Right lung (tissue), 10 donors: ENCODE data around the gene TBCE. TPM values are rescaled to one million over a fixed set of nuclear protein-coding genes. Genes with fewer than 3 reads are reported as not detected.

Experiments used
- DNase-seq, 2 donors: peaks; one replicate each; pipeline ENCODE4 v3.0.0-alpha.2; 2013
- long read RNA-seq, 8 donors: transcript quantifications; one replicate each; lab custom pipeline, GENCODE V29; 2026
- polyA plus RNA-seq, 5 donors: library from polyadenylated mRNA; unstranded; fragments of 120-200 nt; gene quantifications; one replicate each; pipeline versions ENCODE4 v1.2.1 to v1.2.3, GENCODE V29; 2013; ENCODE audit warnings: inconsistent platforms in 1 of 5, low replicate concordance in 1 of 5; ENCODE audit not compliant: insufficient read length in 5 of 5, insufficient read depth in 1 of 5

Gene TBCE
- polyA plus RNA-seq, result 10 to 100 TPM; 49.0 to 65.1 (median 55.2) TPM
- long read RNA-seq, donor 1, full-length matches to known transcripts, result 8 of 8 reads
- long read RNA-seq, donor 1, partial matches to known transcripts, result 0 of 8 reads
- long read RNA-seq, donor 1, other reads (novel, unspliced or antisense), result 0 of 8 reads
- long read RNA-seq, donor 2, partial matches to known transcripts, result 0 of 2 reads
- long read RNA-seq, donor 2, other reads (novel, unspliced or antisense), result 0 of 2 reads
- long read RNA-seq, donor 3, full-length matches to known transcripts, result 5 of 5 reads
- long read RNA-seq, donor 3, partial matches to known transcripts, result 0 of 5 reads
- long read RNA-seq, donor 3, other reads (novel, unspliced or antisense), result 0 of 5 reads
- long read RNA-seq, donor 4, partial matches to known transcripts, result 0 of 4 reads
- long read RNA-seq, donor 4, other reads (novel, unspliced or antisense), result 0 of 4 reads
- long read RNA-seq, donor 5, full-length matches to known transcripts, result 7 of 7 reads
- long read RNA-seq, donor 5, partial matches to known transcripts, result 0 of 7 reads
- long read RNA-seq, donor 5, other reads (novel, unspliced or antisense), result 0 of 7 reads
- long read RNA-seq, donor 6, full-length matches to known transcripts, result 4 of 4 reads
- long read RNA-seq, donor 6, partial matches to known transcripts, result 0 of 4 reads
- long read RNA-seq, donor 6, other reads (novel, unspliced or antisense), result 0 of 4 reads
- long read RNA-seq, donor 7, full-length matches to known transcripts, result 3 of 3 reads
- long read RNA-seq, donor 7, partial matches to known transcripts, result 0 of 3 reads
- long read RNA-seq, donor 7, other reads (novel, unspliced or antisense), result 0 of 3 reads
- long read RNA-seq, donor 8, full-length matches to known transcripts, result 3 of 3 reads
- long read RNA-seq, donor 8, partial matches to known transcripts, result 0 of 3 reads
- long read RNA-seq, donor 8, other reads (novel, unspliced or antisense), result 0 of 3 reads

DNA sequence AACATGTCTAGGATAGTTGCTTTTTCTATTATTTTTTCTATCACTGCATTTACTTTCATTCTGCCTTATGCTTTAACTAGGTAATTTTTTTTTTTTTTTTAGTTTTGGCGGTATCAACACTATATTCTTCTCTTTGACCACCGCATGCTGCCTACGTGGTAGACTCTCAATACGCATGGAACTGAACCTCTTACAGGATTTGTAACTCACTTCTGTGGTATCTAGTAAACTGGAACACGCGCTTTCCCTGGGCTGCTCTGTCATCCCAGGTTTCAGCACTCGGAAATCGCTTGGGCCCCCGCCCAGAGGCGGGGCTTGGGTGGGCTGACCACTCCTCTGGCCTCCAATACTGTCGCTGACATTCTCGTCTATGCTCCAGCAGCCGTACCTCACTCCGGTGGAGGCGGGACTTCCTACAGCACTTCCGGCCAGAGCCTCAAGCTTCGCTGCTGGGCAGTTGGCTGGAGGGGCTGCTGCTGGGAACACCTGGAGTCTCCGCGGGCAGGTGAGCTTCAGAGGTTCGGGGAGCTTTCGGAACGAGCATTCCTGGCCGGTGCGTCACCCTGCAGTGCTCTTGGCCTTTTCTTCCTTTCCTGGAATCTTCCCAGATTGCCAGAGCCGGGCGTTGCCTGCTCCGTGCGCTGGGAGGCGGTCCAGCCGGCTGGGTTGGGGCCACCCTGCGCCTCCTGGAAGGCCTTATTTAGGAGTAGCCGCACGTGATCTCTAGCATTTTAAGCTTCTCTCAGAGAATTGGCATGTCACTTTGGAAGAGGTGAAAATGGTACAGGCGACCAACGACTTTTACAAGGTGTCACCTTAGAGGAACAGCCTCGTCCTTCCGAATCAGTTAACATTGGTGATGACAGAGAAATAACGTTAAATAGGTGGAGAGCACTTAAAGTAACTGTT is at the start of gene TBCE:
Gene TBCE (plus strand): TSS at position 428 of the 909 bp plus-strand sequence. CDS start 12,623 bp downstream, outside the sequence.
- peak; percentile 94 to 96 for DNase-seq

DNA sequence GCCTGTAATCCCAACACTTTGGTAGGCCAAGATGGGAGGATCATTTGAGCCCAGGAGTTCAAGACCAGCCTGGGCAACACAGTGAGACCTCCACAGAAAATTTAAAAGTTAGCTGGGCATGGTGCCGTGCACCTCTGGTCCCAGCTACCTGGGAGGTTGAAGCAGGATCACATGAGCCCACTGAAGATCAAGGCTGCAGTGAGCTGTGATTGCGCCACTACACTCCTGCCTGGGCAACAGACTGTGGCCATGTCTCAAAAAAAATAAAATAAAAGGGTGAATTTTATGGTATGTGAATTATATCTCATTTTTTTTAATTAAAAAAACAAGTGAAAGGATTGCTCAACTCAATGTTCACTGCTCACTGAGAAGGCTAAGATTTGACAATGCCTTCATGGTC is 48.0 kb upstream of the TBCE start:
- no peak for DNase-seq

DNA sequence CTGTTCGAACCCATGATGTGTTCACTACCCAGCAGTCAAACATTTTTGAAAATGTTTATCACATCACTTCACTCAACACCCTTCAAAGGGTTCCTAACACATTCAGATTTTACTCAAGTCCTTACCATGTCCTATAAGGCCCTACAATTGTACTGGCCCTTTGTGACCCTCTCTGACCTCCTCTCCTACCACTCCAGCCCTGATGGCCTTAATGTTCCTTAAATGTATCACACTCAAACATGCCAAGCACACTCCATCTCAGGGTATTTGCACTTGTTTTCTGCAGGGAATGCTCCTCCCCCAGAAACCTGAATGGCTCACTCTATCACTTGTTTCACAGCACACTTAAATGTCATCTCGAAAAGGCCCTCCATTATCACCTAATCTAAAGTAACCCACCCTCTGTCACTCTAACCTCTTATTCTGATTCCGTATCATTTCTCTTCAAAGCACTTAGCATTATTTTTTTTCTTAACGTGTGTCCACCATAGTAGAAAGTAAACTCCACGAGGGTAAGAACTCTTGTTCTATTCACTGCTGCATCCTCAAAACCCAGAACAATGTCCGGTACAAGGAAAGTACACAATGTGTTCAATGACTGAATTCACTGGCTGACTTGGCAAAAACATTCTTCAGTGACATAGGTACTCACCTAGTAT is 46.6 kb upstream of the TBCE start:
- DNase-seq, result no peak

DNA sequence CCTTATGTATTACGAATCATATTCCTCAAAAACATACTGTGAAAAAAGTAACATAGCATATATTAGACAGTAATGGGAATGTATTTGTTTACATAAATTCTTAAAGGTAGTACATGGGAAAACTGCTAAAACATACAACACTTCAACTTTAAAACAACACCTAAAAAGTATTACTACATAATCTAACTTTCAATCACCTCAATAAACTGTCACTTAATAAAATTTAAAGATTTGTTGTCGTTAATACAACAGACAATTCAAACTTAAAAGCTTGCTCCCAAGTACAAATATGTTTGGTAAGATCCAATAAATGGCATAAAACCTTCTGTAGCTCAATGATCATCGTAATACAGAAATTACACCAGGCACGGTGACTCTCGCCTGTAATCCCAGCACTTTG is 42.9 kb upstream of the TBCE start:
- no peak for DNase-seq

DNA sequence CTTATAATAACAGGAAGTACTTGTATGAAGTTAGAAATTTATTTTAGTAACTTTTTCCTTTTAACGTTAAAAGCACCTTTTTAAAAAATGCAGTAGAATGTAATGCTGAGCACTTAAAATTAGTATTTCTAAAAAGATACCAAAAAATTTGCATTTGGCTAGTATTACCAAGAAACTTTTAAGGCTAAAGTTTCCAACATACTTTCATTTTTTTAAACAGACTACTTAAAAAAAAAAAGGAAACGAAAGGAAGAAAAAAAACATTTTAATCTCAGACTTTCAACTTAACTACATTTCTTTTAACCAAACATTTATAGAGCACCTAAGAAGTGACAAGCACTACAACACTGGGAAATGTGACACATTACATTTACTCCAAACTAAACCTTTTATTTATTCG is 42.1 kb upstream of the TBCE start:
- no peak for DNase-seq

GRCh38 chr1:235325854-235326253 is 41.4 kb upstream of the TBCE start:
- no peak for DNase-seq

DNA sequence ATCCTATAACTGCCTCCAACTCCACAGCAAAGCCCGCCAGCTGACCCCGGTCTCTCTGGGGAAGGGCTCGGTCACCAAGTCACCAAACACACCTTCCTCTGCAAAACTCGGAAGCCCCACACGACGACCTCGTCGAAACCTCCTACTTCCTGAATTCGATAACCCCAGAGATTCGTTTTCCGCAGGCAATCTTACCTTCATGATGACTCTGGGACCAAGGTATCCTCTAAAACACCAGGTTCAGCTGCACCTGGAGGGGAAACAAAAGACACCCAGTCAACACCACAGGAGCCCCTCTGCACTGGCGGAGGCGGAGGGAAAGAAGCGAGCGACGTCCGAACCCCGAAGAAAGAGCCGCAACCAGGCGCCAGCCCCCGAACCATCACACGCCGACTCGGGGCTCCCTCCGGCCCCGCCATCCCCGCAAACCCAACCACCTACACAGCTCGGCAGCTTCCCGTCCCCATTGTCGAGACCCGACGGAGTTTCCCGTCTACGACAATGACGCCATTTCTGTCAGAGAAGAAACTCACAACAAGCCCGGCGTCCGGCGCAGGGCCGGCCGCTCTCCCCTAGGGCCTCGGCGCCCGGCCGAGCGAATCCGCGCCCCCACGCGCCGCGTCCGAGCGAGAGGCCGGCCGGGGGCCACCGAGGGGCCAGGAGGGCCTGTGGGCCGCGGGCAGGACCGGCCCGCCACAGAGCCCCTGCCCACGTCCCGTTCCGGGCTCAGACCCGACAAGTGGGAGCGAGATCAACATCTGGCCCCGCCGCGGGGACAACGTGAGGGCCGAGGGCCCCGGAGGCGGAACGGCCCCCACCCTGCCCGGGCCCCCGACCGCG is 40.3 kb upstream of the TBCE start:
- peak; percentile 15 to 32 for DNase-seq

- DNase-seq, result peak in 1 of 2 donors; percentile 28
These were observed 39.5 kb upstream of the TBCE start, which contains the start of gene ARID4B for GRCh38 chr1:235327559-235328270. Gene ARID4B, minus strand, starts transcription at chr1:235328179. Its CDS starts 1,260 bp downstream, at chr1:235326919.

DNA sequence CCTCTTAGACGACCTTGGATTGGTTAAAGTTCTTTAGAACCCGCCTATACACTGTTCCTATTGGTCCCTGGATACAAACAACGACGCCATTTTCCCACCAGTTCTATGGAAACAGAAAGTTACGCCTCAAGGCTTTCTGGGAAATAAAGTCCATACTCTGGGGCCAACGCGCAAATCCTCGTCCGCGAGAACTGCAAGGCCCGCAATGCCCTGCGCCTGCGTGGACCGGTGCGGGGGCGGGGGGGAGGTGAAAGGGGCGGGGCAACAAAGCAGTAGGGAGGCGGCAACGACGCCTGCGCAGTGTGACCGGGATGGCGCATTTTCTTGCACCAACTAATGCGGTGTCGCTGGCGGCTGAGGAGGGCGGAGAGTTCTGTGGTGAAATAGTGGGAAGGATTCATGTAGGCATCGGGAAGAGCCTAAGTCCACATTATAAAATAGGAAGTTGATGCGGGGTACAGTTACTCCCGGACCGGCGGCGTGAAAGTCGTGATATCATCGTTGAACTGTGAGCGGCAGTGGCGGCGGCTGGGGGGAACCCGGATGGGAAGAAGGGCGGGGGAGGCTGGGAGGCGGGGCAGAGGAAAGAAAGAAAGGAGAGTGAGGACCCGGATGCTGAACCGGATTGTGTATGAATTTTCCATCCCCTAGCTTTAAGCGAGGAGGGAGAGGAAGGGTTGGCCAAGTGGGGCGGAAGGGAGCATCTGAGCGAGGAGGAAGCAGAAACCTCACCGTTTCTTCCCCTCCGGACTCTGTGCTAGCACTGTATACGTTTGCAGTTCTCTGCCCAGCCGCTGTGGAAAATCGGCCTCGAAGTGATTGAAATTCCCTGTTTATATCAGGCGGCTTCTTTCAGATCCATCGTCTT is 38.7 kb upstream of the TBCE start, which contains the start of gene GGPS1:
Gene GGPS1 (plus strand): TSS at position 300 of the 868 bp plus-strand sequence. CDS start 6,695 bp downstream, outside the sequence.
- DNase-seq, result peak; percentile 99

DNA sequence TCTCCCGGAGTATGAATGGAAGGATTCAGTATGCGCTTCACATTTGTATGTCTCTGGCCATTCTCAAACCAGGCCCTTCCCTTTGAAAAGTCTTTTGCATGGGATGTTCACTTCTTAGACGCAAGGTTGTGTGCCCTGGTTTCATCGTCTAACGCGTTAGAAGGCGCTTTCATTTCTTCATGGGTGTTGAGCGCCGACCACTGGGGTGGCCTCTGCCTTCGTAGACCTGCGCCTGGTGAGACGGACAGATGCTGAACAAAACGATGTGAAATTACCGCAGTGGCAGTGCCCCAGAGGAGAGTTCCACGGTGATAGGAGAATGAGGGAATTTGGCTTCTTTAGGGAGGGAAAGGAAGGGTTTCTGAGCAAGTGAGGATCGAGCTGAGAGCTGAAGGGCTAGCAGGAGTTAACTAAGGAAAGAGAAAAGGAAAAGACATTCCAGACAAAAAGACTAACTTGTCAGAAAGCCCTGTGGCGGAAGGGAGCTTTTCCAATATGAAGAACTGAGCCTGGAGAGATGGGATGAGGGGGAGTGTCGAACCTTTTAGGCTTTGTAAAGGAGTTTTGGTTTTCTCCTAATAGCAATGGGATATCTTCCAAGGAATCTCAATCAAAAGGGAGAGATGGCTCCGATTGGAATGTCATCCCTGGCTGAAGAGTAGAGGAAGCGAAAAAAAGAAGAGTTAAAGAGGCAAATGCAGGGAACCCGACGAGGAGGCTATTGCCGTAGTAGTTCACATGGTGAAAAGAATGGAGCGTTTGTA is 37.9 kb upstream of the TBCE start:
- DNase-seq, result no peak

DNA sequence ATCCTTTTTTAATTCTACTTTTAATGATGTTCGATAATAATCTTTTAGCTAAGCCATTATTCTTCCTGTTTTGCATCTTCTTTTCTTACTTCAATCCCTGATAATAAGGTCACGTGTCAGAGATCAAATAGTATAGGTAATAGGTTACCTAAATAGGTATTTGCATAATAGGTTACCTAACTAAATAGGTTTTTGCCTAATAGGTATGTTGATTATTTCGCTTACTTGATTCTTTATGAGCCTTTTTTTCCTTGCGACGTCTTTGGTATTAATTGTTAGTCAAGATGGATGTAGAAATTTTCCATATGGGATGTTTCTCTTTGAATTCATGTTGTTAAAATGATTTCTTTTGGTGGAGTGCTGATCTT is 36.3 kb upstream of the TBCE start:
- no peak for DNase-seq

GRCh38 chr1:235331401-235331800 is 35.8 kb upstream of the TBCE start:
- DNase-seq, result no peak

- peak in 1 of 2 donors; percentile 8 for DNase-seq
These were observed 30.3 kb upstream of the TBCE start for GRCh38 chr1:235336903-235337302.

- DNase-seq, result no peak
These were observed 27.5 kb upstream of the TBCE start for GRCh38 chr1:235339746-235340145.

DNA sequence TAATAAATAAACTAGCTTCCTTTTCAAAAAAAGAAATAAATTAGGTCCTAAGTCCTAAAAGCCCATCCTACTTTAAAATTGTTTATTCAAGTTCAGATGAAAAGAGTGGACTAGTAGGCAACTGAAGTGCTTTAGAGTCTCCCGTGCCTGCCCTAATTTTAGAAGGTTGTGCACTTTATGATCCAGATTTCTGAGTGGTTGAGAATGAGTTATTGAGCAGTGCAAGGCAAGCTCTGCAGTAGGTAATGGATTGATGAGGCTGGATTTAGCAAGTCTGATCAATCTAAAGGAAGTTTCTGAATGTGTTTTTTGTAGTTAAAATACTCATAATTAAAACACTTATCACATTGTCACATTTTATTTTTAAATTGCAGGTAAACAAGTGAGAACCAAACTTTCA is 25.9 kb upstream of the TBCE start:
- no peak for DNase-seq

- DNase-seq, result no peak
These were observed 25.2 kb upstream of the TBCE start for GRCh38 chr1:235342039-235342438.

DNA sequence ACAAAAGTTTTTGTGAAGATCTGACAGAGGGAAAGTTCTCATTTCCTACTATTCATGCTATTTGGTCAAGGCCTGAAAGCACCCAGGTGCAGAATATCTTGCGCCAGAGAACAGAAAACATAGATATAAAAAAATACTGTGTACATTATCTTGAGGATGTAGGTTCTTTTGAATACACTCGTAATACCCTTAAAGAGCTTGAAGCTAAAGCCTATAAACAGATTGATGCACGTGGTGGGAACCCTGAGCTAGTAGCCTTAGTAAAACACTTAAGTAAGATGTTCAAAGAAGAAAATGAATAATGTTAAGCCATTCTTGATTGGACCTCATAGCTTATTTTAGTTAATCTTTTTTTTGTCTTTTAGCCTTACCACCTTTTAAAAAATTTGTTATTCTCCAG is 24.8 kb upstream of the TBCE start:
- DNase-seq, result no peak
